Heart right ventricle (tissue), 16 donors: ENCODE results near the gene IGF1R. TPM values are rescaled to one million over a fixed set of nuclear protein-coding genes. Genes with fewer than 3 reads are reported as not detected.

Source experiments
- ATAC-seq, 8 donors: fragments of 200-7000 bp; cut with Tn5 transposase; one replicate each; pipeline ENCODE4 v1.9.1; 2020; ENCODE audit warnings: mild to moderate bottlenecking in 8 of 8, moderate library complexity in 8 of 8, moderate number of reproducible peaks in 1 of 8
- DNase-seq, 2 donors: peaks; one replicate each; pipeline ENCODE4 v3.0.0-alpha.2; 2020
- H3K27ac ChIP-seq, 10 donors: fragments of 200-600 bp; sonication (generic) in 2 of 10; one replicate each; pipeline versions ENCODE4 v1.5.0 to v1.8.0; 2020 to 2022; ENCODE audit warnings: mild to moderate bottlenecking in 3 of 10
- H3K27me3 ChIP-seq, 7 donors: fragments of 200-600 bp; one replicate each; pipeline ENCODE4 v1.8.0; 2021 to 2022; ENCODE audit warnings: mild to moderate bottlenecking in 2 of 7
- H3K36me3 ChIP-seq, 9 donors: fragments of 200-600 bp; sonication (generic) in 1 of 9; one replicate each; pipeline versions ENCODE4 v1.5.0 to v1.8.0; 2020 to 2022; ENCODE audit warnings: mild to moderate bottlenecking in 2 of 9
- H3K4me1 ChIP-seq, 9 donors: fragments of 200-600 bp; sonication (generic) in 1 of 9; one replicate each; pipeline versions ENCODE4 v1.5.0 to v1.8.0; 2020 to 2022; ENCODE audit warnings: mild to moderate bottlenecking in 4 of 9
- H3K4me3 ChIP-seq, 10 donors: fragments of 200-600 bp; sonication (generic) in 2 of 10; one replicate each; pipeline versions ENCODE4 v1.5.0 to v1.8.0; 2020 to 2022; ENCODE audit warnings: mild to moderate bottlenecking in 7 of 10, moderate library complexity in 2 of 10
- H3K9me3 ChIP-seq, 11 donors: fragments of 200-600 bp in 10 of 11; sonication (generic) in 2 of 11; one replicate each; pipeline versions ENCODE4 v1.5.0 to v1.8.0; 2013 to 2022; ENCODE audit warnings: mild to moderate bottlenecking in 2 of 11, control low read depth in 1 of 11, moderate library complexity in 1 of 11
- WGBS, 2 donors: extraction: QIAGEN DNeasy Blood & Tissue Kit; methylation state at CpG; one replicate each; pipeline ENCODE4 v1.1.7; 2013; ENCODE audit warnings: inconsistent platforms in 1 of 2; 5-methylcytosine and 5-hydroxymethylcytosine counted together
- intact Hi-C, 10 donors: fragments of 100-400 bp; cut with DNase I; formaldehyde crosslinking; loops; one replicate each; pipeline versions ENCODE4 v1.11.1 to v1.14.2; 2022
- polyA plus RNA-seq, 2 donors: library from polyadenylated mRNA; stranded (reverse); fragments of 200-250 nt; gene quantifications; one replicate each; pipeline ENCODE4 v1.2.3, GENCODE V29; 2013
- total RNA-seq, 10 donors: library from RNA; stranded (reverse); fragmentation: NEBNext Ultra II Directional in 3 of 10; extraction: Animal tissue kit (Norgen Biotek cat#: 25700) in 3 of 10; gene quantifications; one replicate each; pipeline versions ENCODE4 v1.2.1 to v1.2.4, GENCODE V29; 2021 to 2023
- TF ChIP-seq, protein P1 (sequence below), 9 donors: fragments of 200-600 bp; sonication (generic) in 2 of 9; IDR thresholded peaks; one replicate each; pipeline versions ENCODE4 v1.5.0 to v1.8.0; 2021 to 2022; ENCODE audit warnings: antibody characterized with exemption in 9 of 9, mild to moderate bottlenecking in 5 of 9, moderate library complexity in 1 of 9
- donor health status: Arrhythmogenic right ventricular cardiomyopathy.
- donor health status: ischemic (EF 13 %, LVEDD 7.1; RV severe dilation, severe dysfunction).
- donor health status: healthy with polysubstance abuse.
- donor health status: DM: no; HTN: yes; CAD: no.
- donor health status: DM: no; HTN: no; CAD: no.
- donor health status: ischemic (EF 25% LVEDD 6.9; RV normal size, moderate dysfunction).
- donor health status: ischemic (EF 25% LVEDD 5.7; RV mildly dilated, moderate dysfunction).
- donor health status: healthy.
- donor health status: DM: yes; HTN: yes; CAD: no.
- donor health status: Ischemic cardiomyopathy.
- donor health status: ischemic (EF 35%, LVEDD 5.7; RV mildly dilated, moderate dysfunction).
- donor health status: nonischemic (EF 11% LVEDD 7.7; RV severe dilation, severe dysfunction).
- donor health status: DM: yes; HTN: yes; CAD: no.
- donor health status: PGD.
- donor health status: ischemic (EF 29% LVEDD 5.4; RV normal size, mild dysfunction).
- donor health status: nonischemic (EF 23%, LVEDD 6.1; RV moderate dilation, normal function).

Gene IGF1R
- total and polyA plus RNA-seq, 12 donors = 3.4 to 88.2 (median 45.9) TPM

- no peaks in the 10 kb centered on the region for H3K27me3 ChIP-seq
- H3K4me1 ChIP-seq = peaks cover 0 to 8% (median 0%) of the 10 kb centered on the region in 9 donors
- peaks cover 0 to 14% (median 4%) of the 10 kb centered on the region in 11 donors for H3K9me3 ChIP-seq
- no peak overlapping the region for H3K4me3 ChIP-seq
- 59 to 70% methylated on average over 5 of the region's 5 CpGs for WGBS, 2 donors
- H3K36me3 ChIP-seq = peaks cover 0 to 24% (median 12%) of the 10 kb centered on the region in 9 donors
- DNase-seq (no peak), ATAC-seq (peak in 2 of 8 donors; percentile 29 to 34)
- H3K27ac ChIP-seq = no peak overlapping the region
- TF ChIP-seq, protein P1, sequence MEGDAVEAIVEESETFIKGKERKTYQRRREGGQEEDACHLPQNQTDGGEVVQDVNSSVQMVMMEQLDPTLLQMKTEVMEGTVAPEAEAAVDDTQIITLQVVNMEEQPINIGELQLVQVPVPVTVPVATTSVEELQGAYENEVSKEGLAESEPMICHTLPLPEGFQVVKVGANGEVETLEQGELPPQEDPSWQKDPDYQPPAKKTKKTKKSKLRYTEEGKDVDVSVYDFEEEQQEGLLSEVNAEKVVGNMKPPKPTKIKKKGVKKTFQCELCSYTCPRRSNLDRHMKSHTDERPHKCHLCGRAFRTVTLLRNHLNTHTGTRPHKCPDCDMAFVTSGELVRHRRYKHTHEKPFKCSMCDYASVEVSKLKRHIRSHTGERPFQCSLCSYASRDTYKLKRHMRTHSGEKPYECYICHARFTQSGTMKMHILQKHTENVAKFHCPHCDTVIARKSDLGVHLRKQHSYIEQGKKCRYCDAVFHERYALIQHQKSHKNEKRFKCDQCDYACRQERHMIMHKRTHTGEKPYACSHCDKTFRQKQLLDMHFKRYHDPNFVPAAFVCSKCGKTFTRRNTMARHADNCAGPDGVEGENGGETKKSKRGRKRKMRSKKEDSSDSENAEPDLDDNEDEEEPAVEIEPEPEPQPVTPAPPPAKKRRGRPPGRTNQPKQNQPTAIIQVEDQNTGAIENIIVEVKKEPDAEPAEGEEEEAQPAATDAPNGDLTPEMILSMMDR (IDR thresholded peaks at IDR 0.05) = no peak
- intact Hi-C loops = no loop called here
These were observed 317.9 kb downstream of the IGF1R start for GRCh38 chr15:98966091-98966787.

DNA sequence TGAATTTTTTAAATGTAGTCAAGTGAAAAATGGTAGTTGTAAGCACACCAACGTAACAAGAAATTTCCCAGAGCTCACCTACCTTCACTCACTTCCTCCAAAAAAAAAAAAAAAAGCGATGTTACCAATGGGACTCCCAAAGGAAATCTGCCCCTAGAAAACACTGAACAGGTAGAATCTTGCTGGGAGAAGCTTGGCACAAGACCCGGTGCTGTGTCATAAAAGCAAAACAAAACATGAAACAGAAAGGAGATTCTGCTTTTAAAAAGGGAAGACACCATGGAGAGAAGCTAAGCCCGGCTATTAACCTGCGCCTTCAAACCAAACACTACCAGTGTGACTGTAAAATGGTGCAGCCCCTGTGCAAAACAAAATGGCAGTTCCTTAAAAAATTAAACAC lies 318.8 kb downstream of the IGF1R start:
- Histone ChIP-seq H3K9me3 (peaks cover 0 to 5% (median 0%) of the 10 kb centered on the region in 11 donors), H3K27ac (no peak overlapping the region), H3K27me3 (no peaks in the 10 kb centered on the region), H3K4me3 (no peak overlapping the region), H3K4me1 (peaks cover 0 to 8% (median 0%) of the 10 kb centered on the region in 9 donors), H3K36me3 (peaks cover 0 to 15% (median 4%) of the 10 kb centered on the region in 9 donors)
- intact Hi-C loops = no loop called here
- ATAC-seq (no peak), DNase-seq (no peak)
- TF ChIP-seq, protein P1 (IDR thresholded peaks at IDR 0.05) = no peak
- WGBS, 2 donors = 89 to 92% methylated on average over 5 of the region's 5 CpGs

DNA sequence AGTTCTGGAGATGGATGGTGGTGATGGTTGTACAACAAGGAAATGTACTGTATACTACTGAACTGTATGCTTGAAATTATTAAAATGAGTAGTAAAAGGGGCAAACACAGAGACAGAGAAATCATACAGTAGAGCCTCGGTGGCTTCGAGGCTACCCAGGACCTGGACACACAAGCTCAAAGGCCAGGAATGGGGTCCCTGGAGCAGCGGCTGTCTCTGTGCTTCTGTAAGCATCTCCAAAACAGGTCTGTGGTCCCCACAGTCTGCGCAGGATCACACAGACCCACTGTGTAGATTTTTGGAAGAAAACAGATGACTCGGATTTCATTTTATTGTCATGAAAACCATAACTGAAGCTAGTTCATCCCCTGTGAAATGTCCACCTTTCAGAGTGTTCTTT lies 319.6 kb downstream of the IGF1R start:
- no peak overlapping the region for H3K4me3 ChIP-seq
- H3K27ac ChIP-seq = no peak overlapping the region
- WGBS, 2 donors = 93 to 94% methylated on average over 5 of the region's 5 CpGs
- peaks cover 0 to 8% (median 0%) of the 10 kb centered on the region in 9 donors for H3K4me1 ChIP-seq
- no peaks in the 10 kb centered on the region for H3K9me3 ChIP-seq
- no peak for ATAC-seq
- no peak for DNase-seq
- intact Hi-C loops = no loop called here
- TF ChIP-seq, protein P1 (IDR thresholded peaks at IDR 0.05) = no peak
- H3K27me3 ChIP-seq = no peaks in the 10 kb centered on the region
- H3K36me3 ChIP-seq = peaks cover 0 to 8% (median 0%) of the 10 kb centered on the region in 9 donors

- Histone ChIP-seq H3K36me3 (peaks cover 0 to 3% (median 0%) of the 10 kb centered on the region in 9 donors), H3K27me3 (no peaks in the 10 kb centered on the region), H3K9me3 (no peaks in the 10 kb centered on the region), H3K4me3 (no peak overlapping the region), H3K27ac (no peak overlapping the region), H3K4me1 (peaks cover 0 to 8% (median 0%) of the 10 kb centered on the region in 9 donors)
- ATAC-seq (no peak), DNase-seq (no peak)
- 88 to 91% methylated on average over 10 of the region's 10 CpGs for WGBS, 2 donors
- intact Hi-C loops = no loop called here
- TF ChIP-seq, protein P1 (IDR thresholded peaks at IDR 0.05) = no peak
These were observed 320.2 kb downstream of the IGF1R start for GRCh38 chr15:98968576-98968975.
